CD4-positive, alpha-beta T cell treated with Interleukin-15 for 4 hours (primary cell): ENCODE data around the gene NT5C3B.
"Not testable (repeated sequence)": the region's sequence is repeated elsewhere in the genome, so short reads cannot be mapped to it uniquely, and the experiment has no call there.

Experiments used
- DNase-seq: peaks from one replicate; pipeline ENCODE4 v3.0.0-alpha.2; 2020; ENCODE audit warnings: low spot score

NT5C3B gene

DNA sequence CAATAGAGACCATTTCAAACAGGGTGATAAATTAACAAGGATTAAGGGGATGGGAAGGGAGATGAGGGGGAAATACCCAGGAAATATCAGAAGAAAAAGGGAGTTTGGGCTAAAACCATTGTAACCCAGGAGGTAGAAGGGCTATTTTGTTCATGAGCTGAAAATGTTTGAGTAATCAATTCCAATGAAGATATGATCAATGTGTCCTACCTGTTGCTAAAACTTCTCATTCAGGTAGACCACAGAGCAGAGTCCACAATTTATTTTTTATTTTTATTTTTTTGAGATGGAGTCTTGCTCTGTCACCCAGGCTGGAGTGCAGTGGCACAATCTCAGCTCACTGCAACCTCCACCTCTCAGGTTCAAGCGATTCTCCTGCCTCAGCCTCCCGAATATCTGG lies 3.4 kb upstream of the NT5C3B start:
- not testable (repeated sequence) for DNase-seq

DNA sequence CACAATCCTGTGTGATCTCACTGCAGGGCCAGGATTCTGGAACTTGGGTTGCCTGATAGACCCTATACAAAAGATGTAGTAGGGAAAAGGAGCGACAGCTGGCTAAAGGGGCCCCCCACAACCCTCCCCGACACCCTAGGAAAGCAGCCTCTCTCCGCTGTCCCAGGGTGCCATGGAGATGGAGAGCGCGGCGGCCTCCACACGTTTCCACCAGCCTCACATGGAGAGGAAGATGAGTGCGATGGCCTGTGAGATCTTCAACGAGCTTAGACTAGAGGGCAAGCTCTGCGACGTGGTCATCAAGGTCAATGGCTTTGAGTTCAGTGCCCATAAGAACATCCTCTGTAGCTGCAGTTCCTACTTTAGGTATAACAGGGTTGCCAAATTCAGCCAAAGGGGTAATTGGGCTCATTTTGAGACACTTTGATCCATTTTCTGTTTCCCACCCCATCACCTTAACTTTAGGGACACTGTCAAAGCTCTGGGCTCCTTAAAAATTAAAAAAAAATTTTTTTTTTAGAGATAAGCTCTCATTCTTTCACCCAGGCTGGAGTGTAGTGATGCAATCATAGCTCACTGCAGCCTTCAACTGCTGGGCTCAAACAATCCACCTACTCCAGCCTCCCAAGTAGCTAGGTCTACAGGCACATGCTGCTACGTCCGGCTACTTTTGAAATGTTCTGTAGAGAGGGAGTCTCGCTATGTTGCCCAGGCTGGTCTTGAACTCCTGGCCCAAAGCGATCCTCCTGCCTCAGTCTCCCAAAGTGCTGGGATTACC lies 1.9 kb upstream of the NT5C3B start, which contains the start of gene KLHL10:
Gene KLHL10, plus strand, starts transcription at position 65 of the 778 bp plus-strand sequence. Its CDS starts 108 bp downstream, at position 173.
- no peak for DNase-seq

DNA sequence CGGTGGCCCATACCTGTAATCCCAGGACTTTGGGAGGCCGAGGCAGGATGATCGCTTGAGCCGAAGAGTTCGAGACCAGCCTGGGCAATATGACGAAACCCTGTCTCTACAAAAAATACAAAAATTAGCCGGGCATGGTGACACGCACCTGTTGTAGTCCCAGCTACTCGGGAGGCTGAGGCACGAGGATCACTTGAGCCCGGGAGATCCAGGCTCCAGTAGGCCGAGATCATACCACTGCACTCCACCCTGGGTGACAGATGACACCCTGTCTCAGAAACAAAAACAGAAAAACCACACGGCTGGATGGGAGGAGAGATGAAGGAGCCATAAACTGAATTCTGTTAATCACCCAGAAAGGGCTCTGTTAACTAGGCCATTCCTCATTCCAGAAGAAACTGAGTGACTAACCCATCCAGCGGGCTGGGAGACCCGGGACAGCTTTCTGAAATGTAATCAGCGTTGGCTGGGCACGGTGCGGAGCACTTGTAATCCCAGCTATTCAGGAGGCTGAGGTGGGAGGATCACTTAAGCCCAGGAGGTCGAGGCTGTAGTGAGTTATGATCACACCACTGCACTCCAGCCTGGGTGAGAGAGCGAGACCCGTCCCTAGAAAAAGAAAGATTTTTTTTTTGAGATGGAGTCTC lies 641 bp upstream of the NT5C3B start:
- DNase-seq = no peak

DNA sequence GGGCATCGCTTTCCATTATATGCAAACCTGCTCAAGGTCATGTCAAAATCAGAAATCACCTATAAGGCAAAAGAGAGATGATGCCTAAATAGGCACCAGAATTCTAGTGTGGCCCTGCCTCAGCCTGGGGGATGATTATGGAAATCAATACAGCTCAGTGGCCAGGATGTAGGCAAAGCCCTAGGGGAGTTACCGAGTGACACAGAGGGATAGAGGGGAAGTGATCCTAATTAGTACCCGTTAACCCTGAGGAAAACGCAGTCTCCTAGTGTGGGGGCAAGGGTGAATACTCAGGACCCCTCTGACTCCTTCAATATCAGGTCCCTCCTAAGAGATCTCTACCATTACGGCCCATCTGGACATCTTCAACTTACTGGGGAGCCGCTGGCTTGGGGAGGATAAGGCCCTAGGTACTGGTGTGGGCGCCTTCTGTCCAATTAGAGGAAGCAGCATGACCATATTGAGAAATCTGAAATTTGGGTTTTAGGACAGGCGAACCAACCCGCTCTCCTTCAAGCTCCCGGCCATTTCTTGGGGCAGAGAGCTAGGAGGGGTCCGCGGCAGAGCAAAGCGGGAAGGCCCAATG lies 725 bp downstream of the NT5C3B start:
- DNase-seq = no peak

DNA sequence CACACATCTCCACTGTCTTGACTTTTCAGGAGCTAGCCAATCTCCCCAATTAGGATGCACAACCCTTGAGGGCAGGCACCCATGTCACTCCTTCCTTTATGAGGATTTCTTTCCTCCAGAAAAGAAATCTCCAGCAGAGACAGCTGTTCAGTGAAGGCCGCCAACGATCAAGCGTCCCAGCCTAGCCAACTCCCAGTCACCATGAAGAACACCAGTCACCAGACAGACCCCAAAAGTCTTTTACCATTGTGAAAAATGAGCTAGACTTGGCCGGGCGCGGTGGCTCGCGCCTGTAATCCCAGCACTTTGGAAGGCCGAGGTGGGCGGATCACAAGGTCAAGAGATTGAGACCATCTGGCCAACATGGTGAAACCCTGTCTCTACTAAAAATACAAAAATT lies 6.1 kb downstream of the NT5C3B start:
- not testable (repeated sequence) for DNase-seq

DNA sequence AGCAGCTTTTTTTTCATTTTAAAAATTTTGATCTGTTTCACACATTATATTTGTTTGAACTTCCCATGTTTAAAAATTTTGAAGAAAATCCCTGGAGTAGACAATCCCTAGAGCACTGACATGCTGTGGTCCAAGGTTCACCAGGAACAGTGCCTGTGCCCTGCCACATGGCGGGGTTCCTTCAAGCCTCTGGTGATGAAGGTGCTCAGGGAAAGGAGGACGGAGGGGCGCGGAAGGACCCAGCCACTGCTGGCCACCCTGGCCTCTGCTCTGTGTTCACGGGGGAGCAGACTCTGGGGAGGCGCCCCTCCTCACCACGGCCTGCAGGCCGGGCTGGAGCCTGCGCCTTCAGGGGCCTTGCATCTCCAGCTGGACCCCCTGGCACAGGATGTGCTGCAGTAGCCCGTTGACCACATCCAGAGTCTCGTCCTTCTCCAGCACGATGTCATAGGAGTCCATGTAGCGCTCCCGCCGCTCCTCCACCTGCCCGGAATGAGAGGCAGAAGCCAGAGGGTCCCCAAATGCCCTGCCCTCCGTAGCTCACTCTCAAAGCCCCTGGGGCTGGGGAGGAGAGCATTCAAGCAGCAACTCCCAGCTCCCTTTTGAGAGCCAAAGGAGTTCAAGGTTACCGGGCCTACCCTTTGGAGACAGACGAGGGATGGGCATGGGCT lies 10.7 kb downstream of the NT5C3B start:
- no peak for DNase-seq

DNA sequence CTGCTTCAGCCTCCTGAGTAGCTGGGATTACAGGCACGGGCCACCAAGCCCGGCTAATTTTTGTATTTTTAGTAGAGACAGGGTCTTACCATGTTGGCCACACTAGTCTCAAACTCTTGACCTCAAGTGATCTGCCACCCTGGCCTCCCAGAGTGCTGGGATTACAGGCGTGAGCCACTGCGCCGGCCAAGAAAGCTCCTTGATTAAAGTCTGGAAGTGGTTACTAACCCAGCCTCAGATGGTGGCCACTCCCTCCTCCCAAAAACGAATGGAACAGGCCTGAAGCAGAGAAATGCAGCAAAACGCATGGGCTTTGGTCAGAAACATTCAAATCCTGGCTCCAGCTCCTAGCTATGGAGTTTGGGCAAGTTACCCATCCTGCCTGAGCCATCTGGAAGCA lies 11.9 kb downstream of the NT5C3B start:
- no peak for DNase-seq

DNA sequence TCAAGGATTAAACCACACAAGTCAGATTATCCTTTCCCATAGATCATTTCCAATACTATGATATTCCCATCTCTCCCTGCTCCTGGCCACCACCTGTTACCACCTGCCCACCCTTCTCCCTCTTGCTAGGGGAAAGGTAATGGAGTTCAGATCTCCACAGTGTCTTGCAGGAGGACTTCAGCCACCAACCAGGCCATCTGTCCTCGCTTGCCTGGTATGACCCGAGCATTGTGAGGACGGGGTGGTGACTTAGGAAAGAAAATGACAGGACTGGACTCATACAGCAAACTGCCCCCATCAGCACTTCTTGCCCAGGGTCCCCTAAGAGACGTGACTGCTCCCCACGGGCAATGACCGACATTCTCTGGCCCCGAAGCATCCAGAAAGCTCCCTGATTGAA lies 12.5 kb downstream of the NT5C3B start:
- DNase-seq = no peak

DNA sequence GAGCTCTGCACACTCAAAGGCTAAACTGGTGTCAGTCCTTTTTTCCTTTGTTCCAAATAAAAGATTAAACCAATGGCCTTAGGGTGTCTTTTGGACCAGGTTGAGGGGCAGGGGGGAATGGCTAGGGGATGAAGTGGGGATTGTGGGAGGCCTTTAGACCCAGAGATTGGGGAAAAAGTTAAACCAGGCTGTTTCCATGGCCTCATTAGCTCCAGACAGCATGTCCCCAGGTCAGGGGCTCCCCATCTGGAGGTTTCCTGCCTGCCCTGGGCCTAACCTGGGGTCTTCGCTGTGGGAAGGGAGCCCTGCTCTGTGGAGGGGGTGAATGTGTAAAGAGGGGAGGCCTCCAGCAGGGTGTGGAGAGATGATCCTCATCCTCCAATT lies 12.9 kb downstream of the NT5C3B start:
- DNase-seq = no peak

DNA sequence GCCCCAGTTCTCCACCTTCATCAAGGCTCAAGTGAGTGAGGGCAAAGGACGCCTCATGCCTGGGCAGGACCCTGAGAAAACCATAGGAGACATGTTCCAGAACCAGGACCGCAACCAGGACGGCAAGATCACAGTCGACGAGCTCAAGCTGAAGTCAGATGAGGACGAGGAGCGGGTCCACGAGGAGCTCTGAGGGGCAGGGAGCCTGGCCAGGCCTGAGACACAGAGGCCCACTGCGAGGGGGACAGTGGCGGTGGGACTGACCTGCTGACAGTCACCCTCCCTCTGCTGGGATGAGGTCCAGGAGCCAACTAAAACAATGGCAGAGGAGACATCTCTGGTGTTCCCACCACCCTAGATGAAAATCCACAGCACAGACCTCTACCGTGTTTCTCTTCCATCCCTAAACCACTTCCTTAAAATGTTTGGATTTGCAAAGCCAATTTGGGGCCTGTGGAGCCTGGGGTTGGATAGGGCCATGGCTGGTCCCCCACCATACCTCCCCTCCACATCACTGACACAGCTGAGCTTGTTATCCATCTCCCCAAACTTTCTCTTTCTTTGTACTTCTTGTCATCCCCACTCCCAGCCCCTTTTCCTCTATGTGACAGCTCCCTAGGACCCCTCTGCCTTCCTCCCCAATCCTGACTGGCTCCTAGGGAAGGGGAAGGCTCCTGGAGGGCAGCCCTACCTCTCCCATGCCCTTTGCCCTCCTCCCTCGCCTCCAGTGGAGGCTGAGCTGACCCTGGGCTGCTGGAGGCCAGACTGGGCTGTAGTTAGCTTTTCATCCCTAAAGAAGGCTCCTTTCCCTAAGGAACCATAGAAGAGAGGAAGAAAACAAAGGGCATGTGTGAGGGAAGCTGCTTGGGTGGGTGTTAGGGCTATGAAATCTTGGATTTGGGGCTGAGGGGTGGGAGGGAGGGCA lies 13.6 kb downstream of the NT5C3B start:
- DNase-seq = no peak

DNA sequence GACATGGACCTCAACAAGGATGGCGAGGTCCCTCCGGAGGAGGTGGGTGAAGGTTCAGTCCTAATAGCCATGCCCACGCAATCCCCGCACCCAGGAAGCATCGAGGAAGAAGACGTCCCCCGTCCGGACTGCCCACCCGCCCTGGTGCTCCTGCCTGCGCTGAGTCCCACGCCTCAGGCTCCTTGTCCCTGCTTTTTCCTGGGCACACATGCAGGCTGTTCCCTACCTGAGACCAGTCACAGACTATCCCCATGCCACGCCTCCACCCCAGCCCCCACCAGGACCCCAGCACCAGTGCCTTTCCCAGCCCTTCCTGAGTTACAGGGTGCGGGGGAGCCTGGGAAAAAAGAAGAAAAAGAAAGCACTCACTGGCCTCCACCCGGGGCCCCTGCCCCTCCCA lies 14.3 kb downstream of the NT5C3B start:
- no peak for DNase-seq

DNA sequence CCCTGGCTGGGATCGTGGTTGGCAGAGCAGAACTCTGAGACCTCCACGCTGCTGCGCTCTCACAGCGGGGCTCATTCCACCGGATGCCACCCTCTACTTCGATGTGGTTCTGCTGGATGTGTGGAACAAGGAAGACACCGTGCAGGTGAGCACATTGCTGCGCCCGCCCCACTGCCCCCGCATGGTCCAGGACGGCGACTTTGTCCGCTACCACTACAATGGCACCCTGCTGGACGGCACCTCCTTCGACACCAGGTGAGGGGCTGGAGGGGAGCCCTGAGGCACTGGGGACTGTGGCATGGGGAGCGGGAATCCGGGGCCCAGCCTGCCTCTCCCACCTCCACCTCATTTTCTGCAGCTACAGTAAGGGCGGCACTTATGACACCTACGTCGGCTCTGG lies 18.0 kb downstream of the NT5C3B start:
- no peak for DNase-seq

DNA sequence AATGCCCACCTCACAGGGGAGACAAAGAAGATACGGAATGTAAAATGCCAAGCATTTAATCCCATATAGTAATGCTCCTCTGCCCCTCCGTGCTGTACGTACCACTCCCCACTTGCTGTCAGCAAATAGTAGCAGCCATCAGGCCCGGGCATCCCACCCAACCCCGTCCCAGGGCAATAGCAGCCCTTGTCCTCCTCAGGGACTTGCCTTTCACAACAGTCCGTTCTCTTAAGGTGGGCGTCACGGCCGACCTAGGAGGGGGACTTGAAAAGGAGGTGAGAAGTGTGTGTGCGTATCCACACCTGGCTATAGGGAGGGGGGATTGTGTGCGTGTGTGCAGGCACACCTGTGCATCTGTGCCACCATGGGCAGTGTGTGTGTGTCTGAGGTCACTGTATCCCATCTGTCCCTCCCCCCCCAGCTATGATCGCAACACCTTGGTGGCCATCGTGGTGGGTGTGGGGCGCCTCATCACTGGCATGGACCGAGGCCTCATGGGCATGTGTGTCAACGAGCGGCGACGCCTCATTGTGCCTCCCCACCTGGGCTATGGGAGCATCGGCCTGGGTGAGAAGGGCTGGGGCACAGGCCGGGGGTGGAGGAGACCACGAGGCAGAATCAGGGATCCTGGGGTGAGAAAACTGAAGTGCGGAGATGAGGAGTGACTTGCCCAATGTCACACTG lies 19.3 kb downstream of the NT5C3B start:
- DNase-seq = no peak

DNA sequence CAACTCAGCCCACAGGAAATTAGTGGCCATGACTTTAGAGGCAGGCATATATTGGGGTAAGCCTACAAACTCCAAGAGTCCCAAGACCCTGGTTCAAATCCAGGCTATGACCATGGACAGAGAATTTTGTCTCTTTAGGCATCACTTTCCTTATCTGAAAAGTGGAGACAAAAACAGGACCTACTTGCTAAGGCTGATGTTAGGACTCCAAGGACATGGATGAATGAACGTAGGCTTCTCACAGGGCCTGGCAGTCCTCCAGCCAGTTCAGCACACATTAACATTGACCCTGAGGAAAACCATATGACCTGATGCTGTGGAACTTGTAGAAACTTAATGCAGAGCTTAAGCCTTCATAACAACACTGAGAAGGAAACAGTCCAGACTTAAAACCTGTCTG lies 21.8 kb downstream of the NT5C3B start:
- DNase-seq = no peak

DNA sequence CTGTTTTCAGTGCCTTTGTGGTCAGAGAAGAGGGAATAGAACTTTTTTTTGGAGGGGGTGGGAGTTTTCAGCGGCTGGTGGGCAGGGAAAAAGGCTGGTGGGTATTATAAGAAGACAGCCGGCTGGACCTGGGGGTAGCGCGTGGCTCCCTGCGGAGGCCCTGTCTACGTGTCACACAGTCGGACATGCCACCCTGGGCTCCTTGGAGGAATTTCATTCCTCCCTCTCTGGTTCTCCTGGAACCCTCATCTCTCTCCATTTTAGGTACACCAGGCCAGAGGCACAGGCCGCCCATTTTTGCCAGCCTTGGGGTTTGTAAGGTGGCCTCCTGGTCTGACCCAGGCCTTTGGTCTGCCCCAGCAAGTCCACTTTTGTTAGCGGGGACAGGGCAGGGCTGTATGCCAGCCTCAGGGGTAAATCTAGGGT lies 22.3 kb downstream of the NT5C3B start:
- no peak for DNase-seq

DNA sequence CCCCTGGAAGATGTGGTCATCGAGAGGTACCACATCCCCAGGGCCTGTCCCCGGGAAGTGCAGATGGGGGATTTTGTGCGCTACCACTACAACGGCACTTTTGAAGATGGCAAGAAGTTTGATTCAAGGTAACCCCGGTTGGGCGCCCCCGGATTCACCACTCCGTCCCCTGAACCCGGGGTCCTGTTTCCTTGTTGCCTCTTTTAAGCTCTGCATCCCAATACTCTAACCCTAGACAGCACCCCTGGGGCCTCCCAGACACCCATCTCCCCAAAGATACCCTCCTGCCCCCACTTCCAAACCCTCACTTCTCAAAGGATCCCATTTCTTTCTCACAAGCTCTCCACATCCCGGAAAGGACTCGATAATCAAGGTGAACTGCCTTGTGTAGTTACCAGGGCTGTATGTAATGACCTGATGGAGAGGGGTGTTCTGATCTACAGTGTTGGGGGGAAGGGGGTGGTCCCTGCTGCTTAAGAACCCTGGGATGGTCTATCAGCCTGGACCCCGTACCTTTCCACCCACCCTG lies 22.8 kb downstream of the NT5C3B start:
- DNase-seq = no peak

DNA sequence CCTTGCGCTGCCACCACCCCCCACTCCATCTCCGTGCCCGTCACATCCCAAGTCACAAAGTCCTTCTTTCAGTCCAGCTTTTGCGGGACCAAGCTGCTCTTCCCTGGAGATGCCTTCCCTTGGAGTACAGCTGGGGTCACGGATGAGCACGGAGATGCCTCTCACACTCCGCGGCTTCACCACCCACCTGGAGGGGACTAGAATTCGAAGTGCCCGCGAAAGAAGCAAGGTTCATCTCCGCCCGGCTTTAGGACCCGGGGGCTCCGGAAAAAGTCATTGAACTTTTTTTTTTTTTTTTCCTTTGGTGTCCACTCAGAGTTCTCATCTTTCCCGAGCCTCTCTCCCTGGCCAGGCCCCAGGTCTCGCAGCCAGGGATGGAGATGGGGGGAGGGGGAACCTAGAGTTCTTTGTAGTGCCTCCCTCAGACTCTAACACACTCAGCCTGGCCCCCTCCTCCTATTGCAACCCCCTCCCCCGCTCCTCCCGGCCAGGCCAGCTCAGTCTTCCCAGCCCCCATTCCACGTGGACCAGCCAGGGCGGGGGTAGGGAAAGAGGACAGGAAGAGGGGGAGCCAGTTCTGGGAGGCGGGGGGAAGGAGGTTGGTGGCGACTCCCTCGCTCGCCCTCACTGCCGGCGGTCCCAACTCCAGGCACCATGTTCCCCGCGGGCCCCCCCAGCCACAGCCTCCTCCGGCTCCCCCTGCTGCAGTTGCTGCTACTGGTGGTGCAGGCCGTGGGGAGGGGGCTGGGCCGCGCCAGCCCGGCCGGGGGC lies 23.5 kb downstream of the NT5C3B start, which contains the start of gene FKBP10:
Gene FKBP10, plus strand, starts transcription at position 624 of the 771 bp plus-strand sequence. Its CDS starts 31 bp downstream, at position 655.
- peak; percentile 23 for DNase-seq

DNA sequence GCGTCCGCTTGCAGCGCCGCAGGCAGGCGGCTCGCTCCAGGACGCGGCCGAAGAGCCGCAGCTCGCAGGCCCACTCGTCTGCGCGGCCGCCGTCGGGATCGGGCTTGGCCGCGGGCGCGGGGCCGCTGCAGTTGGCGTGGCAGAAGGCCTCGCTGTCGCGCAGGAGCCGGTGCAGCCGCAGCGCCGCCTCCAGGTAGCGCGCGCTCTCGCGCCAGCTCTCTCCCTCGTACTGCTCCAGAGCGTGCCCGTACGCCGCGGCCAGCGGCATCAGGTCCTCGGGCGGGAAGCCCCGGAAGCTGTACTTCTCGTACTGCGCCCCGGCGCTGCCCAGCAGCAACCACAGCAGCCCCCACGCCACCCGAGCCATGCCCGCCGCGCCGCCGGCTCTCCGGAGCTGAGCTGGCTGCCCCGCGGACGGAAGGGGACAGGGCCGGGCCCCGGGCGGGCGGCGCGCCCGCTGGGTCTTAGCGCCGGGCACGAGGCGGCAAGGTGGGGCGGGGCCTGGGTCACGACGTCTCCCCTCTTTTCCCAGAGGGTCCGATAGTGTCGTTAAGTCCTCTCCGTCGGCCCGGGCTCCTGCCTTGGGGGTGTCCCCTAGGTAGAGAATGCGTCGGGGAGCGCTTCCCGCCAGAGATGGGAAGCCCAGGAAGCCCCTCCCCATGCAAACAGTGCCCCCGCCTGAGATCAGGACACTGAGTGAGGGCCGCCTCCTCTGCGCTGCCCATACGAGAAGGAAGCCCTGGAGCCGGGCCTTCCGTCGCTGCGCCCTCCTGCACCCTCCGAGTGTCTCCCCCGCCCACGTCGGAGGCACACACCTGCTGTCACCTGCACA lies 24.3 kb downstream of the NT5C3B start, which contains the start of gene P3H4:
Gene P3H4, minus strand, starts transcription at position 401 of the 832 bp plus-strand sequence. Its CDS starts 34 bp downstream, at position 367.
- peak; percentile 70 for DNase-seq
